Endothelial cell of hepatic sinusoid (primary cell): ENCODE data around the gene FHOD3.

Source experiments
- in situ Hi-C: cut with HindIII; loops from 2 replicates; pipeline ENCODE4 v1.10.0; 2017; ENCODE audit warnings: low sequenced_read_pairs

The FHOD3 gene

DNA sequence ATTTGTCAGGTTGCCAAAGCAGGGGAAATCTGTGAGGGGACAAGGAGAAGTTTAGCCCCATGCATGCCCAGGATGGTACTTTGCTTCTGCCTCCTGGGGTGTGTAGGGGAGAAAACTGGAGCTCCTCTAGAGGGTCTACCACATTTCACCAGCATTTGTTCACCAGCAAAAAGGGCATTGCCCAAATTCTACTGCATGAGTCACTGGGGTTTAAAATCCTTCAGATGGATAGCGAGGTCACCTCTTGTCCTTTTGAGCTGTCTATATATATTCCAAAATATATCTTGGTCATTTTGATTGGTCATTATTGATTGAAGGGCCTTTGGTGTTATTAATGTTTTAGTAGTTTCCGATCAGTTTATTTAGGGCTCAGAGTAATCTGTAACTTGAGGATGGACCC is 18.7 kb downstream of the FHOD3 start:
- in situ Hi-C loops = no loop called here

DNA sequence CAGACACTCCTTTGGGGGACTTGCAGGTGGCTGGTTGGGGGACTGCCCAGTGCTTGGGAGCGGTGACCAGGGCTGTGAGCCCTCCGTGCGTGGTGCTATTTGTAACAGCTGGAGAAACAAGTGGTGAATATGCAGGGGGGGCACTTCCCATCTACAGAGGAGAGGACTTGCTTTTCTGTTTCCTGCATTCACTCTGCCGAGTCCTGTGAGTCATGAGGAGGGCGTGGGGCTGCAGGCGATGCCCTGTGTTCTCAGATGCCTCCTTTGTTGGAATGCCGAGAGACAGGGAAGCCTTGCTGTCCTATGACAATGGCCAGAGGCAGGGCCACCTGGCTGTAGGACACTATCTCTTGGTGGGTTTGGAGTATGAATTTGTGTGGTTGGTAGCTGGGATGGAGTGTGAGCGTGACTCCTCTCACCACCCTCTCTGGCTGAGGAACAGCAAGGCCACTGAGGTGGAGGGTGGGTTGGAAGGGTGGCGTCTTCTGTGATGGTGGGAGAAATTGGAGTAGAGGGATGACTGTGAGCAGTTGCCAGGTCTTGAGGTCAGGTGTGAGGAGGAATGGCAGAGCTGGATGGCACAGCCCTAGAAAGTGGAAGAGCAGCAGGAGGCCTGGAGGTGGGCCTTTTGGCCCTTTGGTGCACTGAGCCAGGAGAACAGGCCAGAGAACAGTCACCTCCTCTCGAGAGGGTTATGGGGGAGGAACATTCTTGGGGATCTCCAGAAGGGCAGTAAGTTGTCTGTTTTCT is 24.3 kb downstream of the FHOD3 start:
- in situ Hi-C loops = no loop called here

DNA sequence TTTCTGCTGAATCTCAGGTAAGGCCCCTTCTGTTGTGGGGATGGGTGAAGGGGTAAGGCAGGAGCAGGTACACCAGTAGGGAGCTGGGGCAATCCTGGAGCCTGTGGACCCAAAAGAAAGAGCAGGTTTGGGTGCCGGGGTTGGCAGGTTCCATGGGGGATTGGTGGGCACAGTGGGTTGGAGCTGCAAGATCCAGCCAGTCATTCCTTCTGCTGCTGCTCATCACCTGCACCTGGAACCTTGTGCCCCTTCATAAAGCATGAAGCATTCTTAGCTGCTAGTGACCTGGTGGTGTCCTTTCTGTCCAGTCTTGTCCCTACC is 24.9 kb downstream of the FHOD3 start:
- in situ Hi-C loops = no loop called here

DNA sequence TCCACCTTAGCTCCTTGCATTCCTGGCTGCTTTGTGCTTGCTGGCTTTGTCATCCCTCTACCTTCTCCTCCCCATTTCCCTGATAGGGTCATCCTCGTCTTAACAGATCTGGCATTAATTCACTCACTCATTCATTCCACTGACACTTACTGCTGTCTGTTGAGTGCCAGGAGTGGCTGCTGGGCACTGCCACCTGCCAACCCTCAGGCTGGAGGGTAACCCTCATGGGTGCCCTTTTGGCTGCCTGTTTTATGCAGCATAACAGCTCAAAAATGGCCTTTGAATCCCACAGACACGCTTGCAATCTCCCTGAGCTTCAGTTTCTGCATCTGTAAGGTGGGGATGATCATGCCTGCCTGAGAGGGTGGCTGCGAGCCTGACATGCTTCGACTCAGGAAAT is 25.2 kb downstream of the FHOD3 start:
- in situ Hi-C loops = no loop called here

DNA sequence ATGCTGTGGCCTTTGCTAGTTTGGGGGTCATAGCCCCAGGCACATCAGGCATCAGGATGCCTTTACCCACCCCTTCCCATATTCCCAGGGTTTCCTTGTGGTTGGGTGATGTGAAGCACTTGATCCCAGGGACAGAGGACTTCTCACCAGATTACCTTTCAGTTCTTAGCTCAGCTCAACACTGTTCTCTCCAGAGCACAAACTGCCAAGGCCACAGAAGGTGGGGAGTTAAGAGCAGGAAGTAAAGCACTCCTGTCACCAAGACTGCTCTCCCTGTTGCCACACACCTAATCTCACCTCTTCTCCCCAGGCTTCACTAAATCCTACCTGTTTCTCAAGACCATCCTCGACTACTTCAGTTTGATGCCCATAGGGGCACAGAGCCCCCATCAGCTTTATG is 25.9 kb downstream of the FHOD3 start:
- in situ Hi-C loops = no loop called here

DNA sequence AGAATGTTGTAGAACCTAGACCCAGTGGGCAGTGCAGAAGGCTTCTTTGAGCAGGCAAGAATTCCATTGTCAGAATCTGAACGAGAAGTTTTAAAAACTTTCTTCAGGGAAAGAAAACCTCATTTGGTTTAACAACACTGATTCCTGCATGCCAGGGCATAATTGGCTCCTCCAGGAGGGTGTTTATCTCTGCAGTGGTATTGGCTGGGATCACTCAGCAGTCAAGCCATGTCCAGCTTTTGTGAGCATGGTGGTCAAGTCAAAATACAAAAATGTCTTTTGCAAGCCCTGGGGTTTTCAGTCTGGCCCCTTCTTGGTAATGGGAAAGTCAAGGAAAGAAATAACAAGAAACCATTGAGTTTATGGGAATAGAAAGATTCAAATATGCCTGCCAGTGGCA is 28.3 kb downstream of the FHOD3 start:
- in situ Hi-C loops = no loop called here

- in situ Hi-C loops = no loop called here
These were observed 29.3 kb downstream of the FHOD3 start for GRCh38 chr18:36326771-36327170.

DNA sequence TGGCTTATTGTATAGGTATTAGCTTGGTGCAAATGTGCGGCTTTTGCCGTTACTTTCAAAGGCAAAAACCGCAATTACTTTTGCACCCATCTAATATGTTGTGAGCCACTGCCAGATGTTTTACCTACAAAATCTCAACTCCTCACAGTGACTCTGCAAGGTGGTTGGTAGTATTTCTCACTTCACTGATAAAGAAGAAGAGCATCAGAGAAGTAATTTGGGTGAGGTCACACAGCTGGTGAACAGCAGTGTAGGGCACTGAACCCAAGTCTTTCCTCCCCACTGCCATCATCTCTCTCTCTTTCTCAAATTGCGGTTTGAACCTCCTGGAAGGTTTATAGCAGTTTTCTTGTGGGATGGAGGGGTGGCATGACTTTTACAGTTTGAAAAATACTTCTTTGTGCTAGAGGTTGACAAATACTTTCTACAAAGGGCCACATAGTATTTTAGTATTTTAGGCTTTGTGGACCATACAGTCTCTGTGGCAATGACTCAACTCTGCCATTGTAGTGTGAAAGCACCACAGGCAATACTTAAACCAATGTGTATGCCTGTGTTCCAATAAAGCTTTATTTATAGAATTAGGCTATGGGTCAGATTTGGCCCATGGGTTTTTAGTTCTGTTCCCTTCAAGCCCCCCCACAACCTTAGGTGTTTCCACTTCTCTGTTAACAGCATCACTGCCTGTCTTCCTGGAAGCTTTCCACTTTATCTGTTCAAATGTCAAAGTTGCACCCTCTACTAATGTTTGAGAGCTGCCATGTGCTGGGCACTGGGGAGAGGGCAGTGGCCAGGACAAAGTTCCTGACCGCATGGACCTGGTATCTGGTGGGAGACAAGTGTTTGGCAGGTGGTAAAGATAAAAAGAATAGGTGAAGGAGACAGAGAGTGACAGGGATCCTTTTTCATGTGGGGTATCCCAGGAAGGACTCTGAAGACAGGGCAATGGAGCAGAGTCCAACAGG is 30.1 kb downstream of the FHOD3 start:
- in situ Hi-C loops = no loop called here

DNA sequence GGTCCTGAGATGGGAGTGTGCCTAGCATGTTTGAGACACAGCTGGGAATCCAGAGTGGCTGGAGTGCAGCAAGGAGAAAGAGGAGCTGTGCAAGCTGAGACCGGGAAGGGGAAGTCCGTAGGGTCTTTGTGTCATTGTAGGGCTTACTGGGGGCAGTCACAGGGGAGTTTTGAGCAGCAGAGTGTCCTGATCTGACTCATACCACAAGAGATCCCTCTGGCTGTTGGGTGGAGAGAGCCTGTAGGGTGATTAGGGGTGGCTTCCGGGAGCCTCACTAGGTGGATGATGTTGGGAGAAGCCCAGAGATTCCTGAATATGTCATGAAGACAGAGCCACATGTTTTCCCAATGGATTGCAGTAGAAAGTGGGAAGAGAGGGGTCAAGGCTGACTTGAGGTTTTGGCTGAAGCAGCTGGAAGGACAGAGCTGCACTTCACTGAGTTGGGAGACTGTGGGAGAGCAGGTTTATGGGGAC is 30.9 kb downstream of the FHOD3 start:
- in situ Hi-C loops = no loop called here

GRCh38 chr18:36328916-36329315 is 31.4 kb downstream of the FHOD3 start:
- in situ Hi-C loops = no loop called here

- in situ Hi-C loops = loop anchor here (5.0 kb wide), 2 partner anchors 33 to 87 kb away; partner anchors contain the start of gene FHOD3
These were observed 32.3 kb downstream of the FHOD3 start for GRCh38 chr18:36329684-36330434.

DNA sequence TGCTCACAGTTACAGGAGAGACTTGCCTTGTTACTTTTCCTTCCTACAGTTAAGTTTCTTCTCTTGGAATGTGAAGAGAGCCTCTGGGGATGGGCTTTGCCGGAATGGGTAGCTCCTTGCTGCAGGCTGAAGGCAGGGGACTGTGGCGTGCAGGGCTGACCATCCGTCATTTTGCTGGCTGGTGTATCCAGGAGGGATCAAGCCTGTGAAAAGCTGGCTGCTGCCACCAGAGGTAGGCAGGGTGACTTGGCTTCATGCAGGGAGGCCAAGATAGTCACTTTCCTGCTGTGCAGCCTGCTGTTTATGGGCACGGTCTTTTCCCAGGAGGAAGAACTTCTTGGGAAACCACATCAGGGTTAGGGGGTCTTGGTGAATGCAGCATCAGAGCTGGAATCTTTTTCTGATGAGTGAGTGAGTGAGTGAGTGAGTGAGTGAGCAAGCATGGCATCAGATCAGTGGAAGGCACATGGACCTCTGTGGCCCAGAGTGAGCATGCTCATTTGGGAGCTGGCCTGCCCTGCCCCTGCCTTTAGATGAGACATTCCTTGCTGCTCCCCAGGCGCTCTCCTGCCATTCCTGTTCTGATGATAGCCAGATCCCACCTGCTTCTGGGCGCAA is 33.0 kb downstream of the FHOD3 start:
- in situ Hi-C loops = loop anchor here (5.0 kb wide), 2 partner anchors 33 to 87 kb away; partner anchors contain the start of gene FHOD3

GRCh38 chr18:36331521-36331971 is 34.0 kb downstream of the FHOD3 start:
- in situ Hi-C loops = loop anchor here (5.0 kb wide), 2 partner anchors 34 to 86 kb away; partner anchors contain the start of gene FHOD3

GRCh38 chr18:36333414-36333813 is 35.9 kb downstream of the FHOD3 start:
- in situ Hi-C loops = loop anchor here (5.0 kb wide), 2 partner anchors 36 to 84 kb away; partner anchors contain the start of gene FHOD3

GRCh38 chr18:36334798-36335197 is 37.3 kb downstream of the FHOD3 start:
- in situ Hi-C loops = loop anchor here (5.0 kb wide), 2 partner anchors 37 to 83 kb away; partner anchors contain the start of gene FHOD3

GRCh38 chr18:36335476-36336279 is 38.2 kb downstream of the FHOD3 start:
- in situ Hi-C loops = no loop called here

- in situ Hi-C loops = no loop called here
These were observed 40.3 kb downstream of the FHOD3 start for GRCh38 chr18:36337679-36338402.

- in situ Hi-C loops = no loop called here
These were observed 41.0 kb downstream of the FHOD3 start for GRCh38 chr18:36338403-36338933.

DNA sequence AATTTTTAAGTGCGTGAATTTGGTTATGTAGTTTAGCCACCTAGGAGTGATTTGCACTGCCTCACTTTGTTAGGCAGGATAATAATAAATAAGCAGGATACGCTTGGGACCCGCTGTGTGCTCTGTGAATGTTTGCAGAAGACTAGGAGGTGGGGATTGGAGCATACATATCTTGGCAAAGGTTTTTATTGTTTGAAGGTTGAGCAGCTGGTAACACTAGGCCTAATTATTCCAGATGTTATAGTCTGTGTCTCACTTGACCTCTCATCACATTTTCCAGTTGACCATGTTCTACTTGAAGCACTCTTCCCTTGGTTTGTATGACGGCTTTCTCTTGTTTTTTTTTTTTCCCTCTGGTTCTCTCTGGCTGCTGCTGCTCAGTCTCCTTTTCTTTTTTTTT is 42.7 kb downstream of the FHOD3 start:
- in situ Hi-C loops = no loop called here
